WTC11 (cell line): ENCODE measurements around the gene MAP3K6. TPM values are rescaled to one million over a fixed set of nuclear protein-coding genes. Genes with fewer than 3 reads are reported as not detected.
A peak's percentile ranks its signal among the peaks of the same experiment; 100 is the strongest.

Source experiments
- ATAC-seq: fragments of 200-7000 bp; cut with Tn5 transposase; 2 replicates; pipeline ENCODE4 v1.10.0; 2021; ENCODE audit warnings: mild to moderate bottlenecking, moderate library complexity
- CTCF ChIA-PET: fragments of 300-600 bp; sonication (Branson Sonifier 250); formaldehyde crosslinking; loops from one replicate; lab custom pipeline; 2021; ENCODE audit warnings: antibody characterized with exemption; lab: Charles Lee
- POLR2A ChIA-PET: fragments of 350-600 bp; sonication (Branson Sonifier 250); formaldehyde crosslinking; loops from one replicate; lab custom pipeline; 2021; ENCODE audit warnings: antibody characterized with exemption; lab: Charles Lee
- DNase-seq: peaks from one replicate; pipeline ENCODE4 v3.0.0; 2021; ENCODE audit warnings: low spot score
- H3K27ac Mint-ChIP-seq: 2 replicates; pipeline ENCODE4 v1.8.0; 2021; ENCODE audit warnings: mixed read lengths
- H3K27me3 Mint-ChIP-seq: 2 replicates; pipeline ENCODE4 v1.8.0; 2021; ENCODE audit warnings: low read depth, mild to moderate bottlenecking, moderate library complexity, mixed read lengths
- H3K36me3 Mint-ChIP-seq: 2 replicates; pipeline ENCODE4 v1.8.0; 2021; ENCODE audit warnings: mixed read lengths
- H3K4me1 Mint-ChIP-seq: 2 replicates; pipeline ENCODE4 v1.8.0; 2022; ENCODE audit warnings: mixed read lengths
- H3K4me3 Mint-ChIP-seq: 2 replicates; pipeline ENCODE4 v1.8.0; 2021; ENCODE audit warnings: mild to moderate bottlenecking, moderate library complexity, mixed read lengths
- H3K9me3 Mint-ChIP-seq: 2 replicates; pipeline ENCODE4 v1.8.0; 2021; ENCODE audit warnings: mixed read lengths
- GTF2I ChIP-seq: fragments of 250-450 bp; sonication (Bioruptor Pico); conservative IDR thresholded peaks from 2 replicates; pipeline ENCODE4 v1.4.0; 2021; ENCODE audit warnings: mild to moderate bottlenecking
- NFYB ChIP-seq: sonication (generic); formaldehyde crosslinking; conservative IDR thresholded peaks from 2 replicates; pipeline ENCODE4 v1.8.0; 2022; ENCODE audit warnings: low read depth, missing genetic modification reagents
- NR1H2 ChIP-seq: sonication (generic); formaldehyde crosslinking; IDR thresholded peaks from 2 replicates; pipeline ENCODE4 v1.9.0; 2021; ENCODE audit warnings: mild to moderate bottlenecking, moderate library complexity, missing genetic modification reagents
- PRRX2 ChIP-seq: fragments of 250-450 bp; sonication (Bioruptor Pico); IDR thresholded peaks from 2 replicates; pipeline ENCODE4 v1.8.0; 2021; ENCODE audit warnings: mild to moderate bottlenecking
- SOX15 ChIP-seq: fragments of 250-450 bp; sonication (Bioruptor Pico); IDR thresholded peaks from 2 replicates; pipeline ENCODE4 v1.9.0; 2021; ENCODE audit warnings: mild to moderate bottlenecking
- TP53 ChIP-seq: sonication (generic); formaldehyde crosslinking; IDR thresholded peaks from 2 replicates; pipeline ENCODE4 v1.8.1; 2023; ENCODE audit warnings: mild to moderate bottlenecking, missing genetic modification reagents
- ZNF396 ChIP-seq: fragments of 250-450 bp; sonication (Bioruptor Pico); IDR thresholded peaks from 2 replicates; pipeline ENCODE4 v1.8.0; 2021; ENCODE audit warnings: mild to moderate bottlenecking, moderate library complexity, borderline replicate concordance
- total RNA-seq: library from RNA; stranded (reverse); gene quantifications from 3 replicates; pipeline ENCODE4 v1.2.3, GENCODE V29; 2021
- TF ChIP-seq, protein P1 (sequence below): fragments of 200-600 bp; IDR thresholded peaks from 2 replicates; pipeline ENCODE4 v1.8.0; 2022; ENCODE audit warnings: antibody characterized with exemption
- TF ChIP-seq, protein P2 (sequence below): sonication (generic); formaldehyde crosslinking; IDR thresholded peaks from 2 replicates; pipeline ENCODE4 v1.8.0; 2022; ENCODE audit warnings: missing genetic modification reagents
- TF ChIP-seq, protein P3 (sequence below): sonication (generic); formaldehyde crosslinking; IDR thresholded peaks from 2 replicates; pipeline ENCODE4 v1.8.1; 2023; ENCODE audit warnings: mild to moderate bottlenecking, missing genetic modification reagents
- TF ChIP-seq, protein P4 (sequence below): sonication (generic); formaldehyde crosslinking; IDR thresholded peaks from 2 replicates; pipeline ENCODE4 v1.8.1; 2023; ENCODE audit warnings: mild to moderate bottlenecking, missing genetic modification reagents, moderate library complexity
- TF ChIP-seq, protein P5 (sequence below): sonication (generic); formaldehyde crosslinking; IDR thresholded peaks from 2 replicates; pipeline ENCODE4 v1.8.1; 2023; ENCODE audit warnings: mild to moderate bottlenecking, missing genetic modification reagents, borderline replicate concordance
- TF ChIP-seq, protein P6 (sequence below): sonication (generic); formaldehyde crosslinking; IDR thresholded peaks from 2 replicates; pipeline ENCODE4 v1.8.1; 2022; ENCODE audit warnings: mild to moderate bottlenecking, moderate library complexity, missing genetic modification reagents

The MAP3K6 gene
- total RNA-seq, 1 experiment from 2014 or later = 15.0 TPM

DNA sequence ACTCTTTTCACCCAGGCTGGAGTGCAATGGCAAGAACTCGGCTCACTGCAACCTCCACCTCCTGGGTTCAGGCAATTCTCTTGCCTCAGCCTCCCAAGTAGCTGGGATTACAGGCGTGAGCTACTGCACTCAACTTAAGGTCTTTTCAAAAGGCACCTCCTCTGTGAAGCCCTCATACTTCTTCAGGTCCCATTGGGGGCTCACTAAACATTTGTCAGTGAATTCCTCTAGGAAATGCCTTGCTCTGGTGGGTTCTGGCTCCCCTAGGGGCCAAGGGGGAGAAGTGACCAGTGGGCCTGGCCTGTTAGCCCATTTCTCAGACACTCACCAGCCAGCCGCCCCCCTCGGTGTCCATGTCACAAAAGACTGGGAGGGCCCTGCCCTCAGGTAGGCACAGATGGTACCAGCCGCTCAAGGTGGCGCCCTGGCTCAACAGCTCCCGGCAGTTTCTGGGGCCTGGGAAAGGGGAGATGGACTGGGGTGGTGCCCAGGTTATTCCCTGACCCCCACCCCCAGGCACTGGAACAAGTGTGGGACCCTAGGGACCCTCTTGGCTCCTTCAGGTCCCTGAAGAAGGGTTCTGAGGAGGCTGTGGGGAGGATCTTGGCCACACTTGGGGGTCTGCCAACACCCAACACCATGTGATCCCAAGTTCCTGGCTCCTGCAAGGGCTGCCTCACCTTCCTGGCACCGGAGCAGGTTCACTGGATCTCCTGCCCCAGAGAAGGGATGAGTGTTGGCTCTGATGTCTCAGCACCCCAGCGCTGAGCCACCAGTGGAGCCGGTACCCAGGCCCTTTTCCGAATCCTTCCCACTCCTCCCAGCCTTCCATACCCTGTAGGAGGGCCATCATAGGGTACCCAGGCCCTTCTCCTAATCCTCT, 6.3 kb upstream of the MAP3K6 start:
- no peaks in the 10 kb centered on the region for H3K9me3 Mint-ChIP-seq
- DNase-seq (peak; percentile 63), ATAC-seq (peak; percentile 90)
- H3K36me3 Mint-ChIP-seq = no peaks in the 10 kb centered on the region
- TF ChIP-seq NR1H2 (CRISPR knock-in tag) (no peak), ZNF396 (no peak), PRRX2 (CRISPR knock-in tag) (no peak), GTF2I (CRISPR knock-in tag) (0 out of 2 replicates have a peak, but pooled peaks have one; percentile 7)
- TF ChIP-seq, protein P1, sequence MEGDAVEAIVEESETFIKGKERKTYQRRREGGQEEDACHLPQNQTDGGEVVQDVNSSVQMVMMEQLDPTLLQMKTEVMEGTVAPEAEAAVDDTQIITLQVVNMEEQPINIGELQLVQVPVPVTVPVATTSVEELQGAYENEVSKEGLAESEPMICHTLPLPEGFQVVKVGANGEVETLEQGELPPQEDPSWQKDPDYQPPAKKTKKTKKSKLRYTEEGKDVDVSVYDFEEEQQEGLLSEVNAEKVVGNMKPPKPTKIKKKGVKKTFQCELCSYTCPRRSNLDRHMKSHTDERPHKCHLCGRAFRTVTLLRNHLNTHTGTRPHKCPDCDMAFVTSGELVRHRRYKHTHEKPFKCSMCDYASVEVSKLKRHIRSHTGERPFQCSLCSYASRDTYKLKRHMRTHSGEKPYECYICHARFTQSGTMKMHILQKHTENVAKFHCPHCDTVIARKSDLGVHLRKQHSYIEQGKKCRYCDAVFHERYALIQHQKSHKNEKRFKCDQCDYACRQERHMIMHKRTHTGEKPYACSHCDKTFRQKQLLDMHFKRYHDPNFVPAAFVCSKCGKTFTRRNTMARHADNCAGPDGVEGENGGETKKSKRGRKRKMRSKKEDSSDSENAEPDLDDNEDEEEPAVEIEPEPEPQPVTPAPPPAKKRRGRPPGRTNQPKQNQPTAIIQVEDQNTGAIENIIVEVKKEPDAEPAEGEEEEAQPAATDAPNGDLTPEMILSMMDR = peak; percentile 48; the same call in 1 of the 2 replicates
- TF ChIP-seq, protein P2, sequence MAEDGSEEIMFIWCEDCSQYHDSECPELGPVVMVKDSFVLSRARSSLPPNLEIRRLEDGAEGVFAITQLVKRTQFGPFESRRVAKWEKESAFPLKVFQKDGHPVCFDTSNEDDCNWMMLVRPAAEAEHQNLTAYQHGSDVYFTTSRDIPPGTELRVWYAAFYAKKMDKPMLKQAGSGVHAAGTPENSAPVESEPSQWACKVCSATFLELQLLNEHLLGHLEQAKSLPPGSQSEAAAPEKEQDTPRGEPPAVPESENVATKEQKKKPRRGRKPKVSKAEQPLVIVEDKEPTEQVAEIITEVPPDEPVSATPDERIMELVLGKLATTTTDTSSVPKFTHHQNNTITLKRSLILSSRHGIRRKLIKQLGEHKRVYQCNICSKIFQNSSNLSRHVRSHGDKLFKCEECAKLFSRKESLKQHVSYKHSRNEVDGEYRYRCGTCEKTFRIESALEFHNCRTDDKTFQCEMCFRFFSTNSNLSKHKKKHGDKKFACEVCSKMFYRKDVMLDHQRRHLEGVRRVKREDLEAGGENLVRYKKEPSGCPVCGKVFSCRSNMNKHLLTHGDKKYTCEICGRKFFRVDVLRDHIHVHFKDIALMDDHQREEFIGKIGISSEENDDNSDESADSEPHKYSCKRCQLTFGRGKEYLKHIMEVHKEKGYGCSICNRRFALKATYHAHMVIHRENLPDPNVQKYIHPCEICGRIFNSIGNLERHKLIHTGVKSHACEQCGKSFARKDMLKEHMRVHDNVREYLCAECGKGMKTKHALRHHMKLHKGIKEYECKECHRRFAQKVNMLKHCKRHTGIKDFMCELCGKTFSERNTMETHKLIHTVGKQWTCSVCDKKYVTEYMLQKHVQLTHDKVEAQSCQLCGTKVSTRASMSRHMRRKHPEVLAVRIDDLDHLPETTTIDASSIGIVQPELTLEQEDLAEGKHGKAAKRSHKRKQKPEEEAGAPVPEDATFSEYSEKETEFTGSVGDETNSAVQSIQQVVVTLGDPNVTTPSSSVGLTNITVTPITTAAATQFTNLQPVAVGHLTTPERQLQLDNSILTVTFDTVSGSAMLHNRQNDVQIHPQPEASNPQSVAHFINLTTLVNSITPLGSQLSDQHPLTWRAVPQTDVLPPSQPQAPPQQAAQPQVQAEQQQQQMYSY (CRISPR knock-in tag) = peak; percentile 28; the same call in 1 of the 2 replicates
- TF ChIP-seq, protein P3, sequence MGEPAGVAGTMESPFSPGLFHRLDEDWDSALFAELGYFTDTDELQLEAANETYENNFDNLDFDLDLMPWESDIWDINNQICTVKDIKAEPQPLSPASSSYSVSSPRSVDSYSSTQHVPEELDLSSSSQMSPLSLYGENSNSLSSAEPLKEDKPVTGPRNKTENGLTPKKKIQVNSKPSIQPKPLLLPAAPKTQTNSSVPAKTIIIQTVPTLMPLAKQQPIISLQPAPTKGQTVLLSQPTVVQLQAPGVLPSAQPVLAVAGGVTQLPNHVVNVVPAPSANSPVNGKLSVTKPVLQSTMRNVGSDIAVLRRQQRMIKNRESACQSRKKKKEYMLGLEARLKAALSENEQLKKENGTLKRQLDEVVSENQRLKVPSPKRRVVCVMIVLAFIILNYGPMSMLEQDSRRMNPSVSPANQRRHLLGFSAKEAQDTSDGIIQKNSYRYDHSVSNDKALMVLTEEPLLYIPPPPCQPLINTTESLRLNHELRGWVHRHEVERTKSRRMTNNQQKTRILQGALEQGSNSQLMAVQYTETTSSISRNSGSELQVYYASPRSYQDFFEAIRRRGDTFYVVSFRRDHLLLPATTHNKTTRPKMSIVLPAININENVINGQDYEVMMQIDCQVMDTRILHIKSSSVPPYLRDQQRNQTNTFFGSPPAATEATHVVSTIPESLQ (CRISPR knock-in tag) = no peak
- TF ChIP-seq, protein P4, sequence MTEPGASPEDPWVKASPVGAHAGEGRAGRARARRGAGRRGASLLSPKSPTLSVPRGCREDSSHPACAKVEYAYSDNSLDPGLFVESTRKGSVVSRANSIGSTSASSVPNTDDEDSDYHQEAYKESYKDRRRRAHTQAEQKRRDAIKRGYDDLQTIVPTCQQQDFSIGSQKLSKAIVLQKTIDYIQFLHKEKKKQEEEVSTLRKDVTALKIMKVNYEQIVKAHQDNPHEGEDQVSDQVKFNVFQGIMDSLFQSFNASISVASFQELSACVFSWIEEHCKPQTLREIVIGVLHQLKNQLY = no peak
- ChIA-PET CTCF (interaction anchor here (0.6 to 8.7 kb wide), 19 partner anchors 10 to 501 kb away, joined by 3 to 258 read pairs (median 4); partner anchors contain the start of genes CD164L2 and SYTL1), POLR2A (no interaction called here)
- H3K27ac Mint-ChIP-seq = no peak overlapping the region
- H3K27me3 Mint-ChIP-seq = peaks cover 3% of the 10 kb centered on the region; the same call in 1 of the 2 replicates
- peaks cover 9% of the 10 kb centered on the region for H3K4me1 Mint-ChIP-seq
- no peak overlapping the region for H3K4me3 Mint-ChIP-seq

DNA sequence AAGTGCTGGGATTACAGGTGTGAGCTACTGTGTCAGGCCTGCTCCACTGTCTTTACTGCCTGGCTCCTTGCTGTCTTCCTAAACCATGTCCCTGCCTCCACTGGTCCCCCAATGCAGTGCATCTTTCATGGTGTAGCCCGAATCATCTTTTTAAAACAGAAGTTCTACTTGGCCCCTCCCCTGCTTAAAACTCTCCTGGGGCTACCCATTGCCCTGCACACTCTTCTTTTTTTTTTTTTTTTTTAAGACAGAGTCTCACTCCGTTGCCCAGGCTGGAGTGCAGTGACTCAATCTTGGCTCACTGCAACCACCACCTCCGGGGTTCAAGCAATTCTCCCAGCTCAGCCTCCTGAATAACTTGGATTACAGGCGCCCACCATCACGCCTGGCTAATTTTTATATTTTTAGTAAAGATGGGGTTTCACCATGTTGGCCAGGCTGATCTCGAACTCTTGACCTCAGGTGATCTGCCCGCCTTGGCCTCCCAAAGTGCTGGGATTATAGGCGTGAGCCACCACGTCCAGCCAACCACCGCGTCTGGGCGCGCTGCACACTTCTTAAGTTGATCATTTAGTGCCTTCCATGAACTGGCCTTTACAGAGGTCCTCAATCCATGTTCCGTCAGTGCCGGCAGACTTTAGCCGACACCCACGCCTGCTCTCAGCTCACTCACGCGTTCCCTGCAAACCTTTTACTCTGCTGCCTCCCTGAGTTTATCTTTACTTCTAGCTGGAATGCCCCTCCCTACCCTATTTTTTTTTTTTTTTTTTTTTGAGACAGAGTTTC, 5.5 kb upstream of the MAP3K6 start:
- ChIA-PET POLR2A (no interaction called here), CTCF (interaction anchor here (0.6 to 8.7 kb wide), 19 partner anchors 10 to 502 kb away, joined by 3 to 258 read pairs (median 4); partner anchors contain the start of genes CD164L2 and SYTL1)
- Mint-ChIP-seq H3K36me3 (no peaks in the 10 kb centered on the region), H3K27me3 (peaks cover 8% of the 10 kb centered on the region; the same call in 1 of the 2 replicates), H3K4me3 (no peak overlapping the region), H3K9me3 (no peaks in the 10 kb centered on the region), H3K4me1 (peaks cover 14% of the 10 kb centered on the region), H3K27ac (no peak overlapping the region; the same call in 1 of the 2 replicates)
- ATAC-seq (no peak), DNase-seq (no peak)
- TF ChIP-seq, protein P5, sequence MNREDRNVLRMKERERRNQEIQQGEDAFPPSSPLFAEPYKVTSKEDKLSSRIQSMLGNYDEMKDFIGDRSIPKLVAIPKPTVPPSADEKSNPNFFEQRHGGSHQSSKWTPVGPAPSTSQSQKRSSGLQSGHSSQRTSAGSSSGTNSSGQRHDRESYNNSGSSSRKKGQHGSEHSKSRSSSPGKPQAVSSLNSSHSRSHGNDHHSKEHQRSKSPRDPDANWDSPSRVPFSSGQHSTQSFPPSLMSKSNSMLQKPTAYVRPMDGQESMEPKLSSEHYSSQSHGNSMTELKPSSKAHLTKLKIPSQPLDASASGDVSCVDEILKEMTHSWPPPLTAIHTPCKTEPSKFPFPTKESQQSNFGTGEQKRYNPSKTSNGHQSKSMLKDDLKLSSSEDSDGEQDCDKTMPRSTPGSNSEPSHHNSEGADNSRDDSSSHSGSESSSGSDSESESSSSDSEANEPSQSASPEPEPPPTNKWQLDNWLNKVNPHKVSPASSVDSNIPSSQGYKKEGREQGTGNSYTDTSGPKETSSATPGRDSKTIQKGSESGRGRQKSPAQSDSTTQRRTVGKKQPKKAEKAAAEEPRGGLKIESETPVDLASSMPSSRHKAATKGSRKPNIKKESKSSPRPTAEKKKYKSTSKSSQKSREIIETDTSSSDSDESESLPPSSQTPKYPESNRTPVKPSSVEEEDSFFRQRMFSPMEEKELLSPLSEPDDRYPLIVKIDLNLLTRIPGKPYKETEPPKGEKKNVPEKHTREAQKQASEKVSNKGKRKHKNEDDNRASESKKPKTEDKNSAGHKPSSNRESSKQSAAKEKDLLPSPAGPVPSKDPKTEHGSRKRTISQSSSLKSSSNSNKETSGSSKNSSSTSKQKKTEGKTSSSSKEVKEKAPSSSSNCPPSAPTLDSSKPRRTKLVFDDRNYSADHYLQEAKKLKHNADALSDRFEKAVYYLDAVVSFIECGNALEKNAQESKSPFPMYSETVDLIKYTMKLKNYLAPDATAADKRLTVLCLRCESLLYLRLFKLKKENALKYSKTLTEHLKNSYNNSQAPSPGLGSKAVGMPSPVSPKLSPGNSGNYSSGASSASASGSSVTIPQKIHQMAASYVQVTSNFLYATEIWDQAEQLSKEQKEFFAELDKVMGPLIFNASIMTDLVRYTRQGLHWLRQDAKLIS (CRISPR knock-in tag) = no peak
- TF ChIP-seq SOX15 (CRISPR knock-in tag) = no peak
- no peak for TF ChIP-seq NFYB (CRISPR knock-in tag)
- no peak for TF ChIP-seq TP53 (CRISPR knock-in tag)
- TF ChIP-seq, protein P6, sequence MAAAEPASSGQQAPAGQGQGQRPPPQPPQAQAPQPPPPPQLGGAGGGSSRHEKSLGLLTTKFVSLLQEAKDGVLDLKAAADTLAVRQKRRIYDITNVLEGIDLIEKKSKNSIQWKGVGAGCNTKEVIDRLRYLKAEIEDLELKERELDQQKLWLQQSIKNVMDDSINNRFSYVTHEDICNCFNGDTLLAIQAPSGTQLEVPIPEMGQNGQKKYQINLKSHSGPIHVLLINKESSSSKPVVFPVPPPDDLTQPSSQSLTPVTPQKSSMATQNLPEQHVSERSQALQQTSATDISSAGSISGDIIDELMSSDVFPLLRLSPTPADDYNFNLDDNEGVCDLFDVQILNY (CRISPR knock-in tag) = no peak
- TF ChIP-seq, protein P1 = no peak
